ENCODE results near the gene CCDC137. TPM values are rescaled to one million over a fixed set of nuclear protein-coding genes. Genes with fewer than 3 reads are reported as not detected.
A peak's percentile ranks its signal among the peaks of the same experiment; 100 is the strongest.
"Not testable (repeated sequence)": the region's sequence is repeated elsewhere in the genome, so short reads cannot be mapped to it uniquely, and the experiment has no call there.

CCDC137 gene, protein sequence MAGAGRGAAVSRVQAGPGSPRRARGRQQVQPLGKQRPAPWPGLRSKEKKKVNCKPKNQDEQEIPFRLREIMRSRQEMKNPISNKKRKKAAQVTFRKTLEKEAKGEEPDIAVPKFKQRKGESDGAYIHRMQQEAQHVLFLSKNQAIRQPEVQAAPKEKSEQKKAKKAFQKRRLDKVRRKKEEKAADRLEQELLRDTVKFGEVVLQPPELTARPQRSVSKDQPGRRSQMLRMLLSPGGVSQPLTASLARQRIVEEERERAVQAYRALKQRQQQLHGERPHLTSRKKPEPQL
- polyA plus RNA-seq (ENCODE audit: insufficient read length in 3 of 3), result 10 to 100 TPM; 11.4 to 12.3 (median 11.4) TPM

DNA sequence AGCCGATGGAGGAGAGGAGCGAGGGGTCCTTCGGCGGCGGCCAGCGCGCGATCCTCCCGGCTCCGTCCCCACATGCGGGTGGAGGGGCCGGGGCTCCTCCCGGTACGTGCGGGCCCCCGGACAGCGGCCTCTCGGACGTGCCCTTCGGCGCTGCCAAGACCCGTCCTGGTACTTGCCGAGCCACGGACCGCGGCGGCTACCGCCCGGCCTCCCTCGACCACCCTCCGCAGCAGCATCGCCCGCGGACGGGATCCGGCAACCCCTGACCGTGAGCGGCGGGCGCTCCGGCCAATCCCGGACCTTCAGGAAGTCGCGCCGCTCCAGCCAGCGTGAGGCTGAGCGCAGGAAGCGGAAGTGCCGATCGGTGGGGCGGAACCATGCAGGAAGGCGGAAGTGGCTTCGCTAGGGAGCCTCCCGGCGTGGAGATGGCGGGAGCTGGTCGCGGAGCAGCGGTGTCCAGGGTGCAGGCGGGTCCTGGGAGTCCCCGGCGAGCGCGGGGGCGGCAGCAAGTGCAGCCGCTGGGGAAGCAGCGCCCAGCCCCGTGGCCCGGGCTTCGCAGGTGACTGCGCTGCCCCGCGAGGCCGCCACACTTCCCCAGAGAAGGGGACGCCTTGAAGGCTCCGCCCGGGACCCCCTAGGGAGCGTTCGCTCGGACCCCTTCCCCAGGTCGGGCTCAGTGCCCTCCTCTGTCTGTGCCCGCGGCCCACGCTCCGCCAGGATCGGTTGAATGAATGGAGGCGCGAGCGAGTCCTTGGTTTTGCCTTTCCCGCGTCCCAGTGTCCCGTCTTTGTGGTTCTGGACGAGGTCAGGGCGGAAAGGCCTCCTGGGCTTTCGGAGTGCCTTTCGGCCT, at the start of gene CCDC137, which contains the start of gene OXLD1:
Gene CCDC137 (plus strand): TSS at position 396 of the 850 bp plus-strand sequence. CDS start 30 bp downstream, at position 426.
Gene OXLD1 (minus strand): TSS at position 264 of the 850 bp plus-strand sequence. CDS start 28 bp downstream, at position 236.
- peak; percentile 74 to 93 (median 87) for DNase-seq (ENCODE audit: low read depth in 3 of 3, low spot score in 2 of 3)

DNA sequence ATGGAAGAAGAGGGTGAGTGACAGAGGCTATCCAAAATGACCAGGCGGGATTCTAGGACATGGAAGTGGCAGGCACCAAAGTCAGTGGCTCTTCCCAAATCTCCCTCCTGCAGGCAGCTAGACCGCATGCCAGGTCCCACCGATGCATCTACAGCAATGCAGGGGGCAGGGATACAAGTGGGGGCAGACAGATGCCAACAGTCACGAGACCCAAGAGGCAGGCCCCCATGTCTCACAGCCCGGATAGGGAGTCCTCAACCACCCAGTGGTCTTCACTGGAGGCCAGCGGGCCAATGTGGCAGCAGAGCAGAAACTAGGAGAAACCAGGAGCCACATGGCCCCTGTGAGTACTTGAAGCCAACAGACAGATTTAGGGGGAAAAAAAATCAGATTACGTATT, 49.7 kb upstream of the CCDC137 start:
- no peak for DNase-seq (ENCODE audit: low read depth in 3 of 3, low spot score in 2 of 3)

DNA sequence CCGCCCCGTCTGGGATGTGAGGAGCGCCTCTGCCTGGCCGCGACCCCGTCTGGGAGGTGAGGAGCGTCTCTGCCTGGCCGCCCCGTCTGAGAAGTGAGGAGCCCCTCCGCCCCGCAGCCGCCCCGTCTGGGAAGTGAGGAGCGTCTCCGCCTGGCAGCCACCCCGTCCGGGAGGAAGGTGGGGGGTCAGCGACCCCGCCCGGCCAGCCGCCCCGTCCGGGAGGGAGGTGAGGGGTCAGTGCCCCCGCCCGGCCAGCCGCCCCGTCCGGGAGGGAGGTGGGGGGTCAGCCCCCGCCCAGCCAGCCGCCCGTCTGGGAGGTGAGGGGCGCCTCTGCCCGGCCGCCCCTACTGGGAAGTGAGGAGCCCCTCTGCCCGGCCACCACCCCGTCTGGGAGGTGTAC, 48.2 kb upstream of the CCDC137 start:
- not testable (repeated sequence) for DNase-seq (ENCODE audit: low read depth in 3 of 3, low spot score in 2 of 3)

DNA sequence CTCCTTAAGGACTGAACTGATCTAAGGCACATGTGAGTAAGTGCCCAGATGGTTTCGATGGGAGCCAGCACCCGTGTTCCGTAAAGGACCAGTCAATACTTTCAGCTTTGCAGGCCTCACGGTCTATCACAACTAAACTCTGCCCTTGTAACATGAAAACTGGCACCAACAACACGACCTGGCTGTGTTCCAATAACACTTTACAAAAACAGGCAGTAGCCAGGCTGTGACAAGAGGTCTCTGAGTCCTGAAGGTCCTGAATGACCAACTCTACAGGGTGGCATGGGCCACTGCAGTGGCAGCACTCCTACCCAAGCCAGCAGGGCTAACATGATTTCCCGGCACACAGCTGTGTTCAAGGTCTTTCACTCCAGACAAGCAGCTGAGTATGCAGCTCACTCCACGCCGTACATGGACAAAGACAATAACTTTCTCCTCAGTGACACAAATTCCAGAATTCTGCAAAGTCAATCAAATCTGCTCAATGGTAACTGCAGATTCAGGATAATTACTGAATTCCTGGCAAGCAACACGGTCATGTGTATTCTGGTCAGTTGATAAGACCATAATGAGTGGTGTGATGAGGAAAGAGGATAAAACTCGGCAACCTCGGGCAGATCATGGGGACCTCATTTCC, 44.9 kb upstream of the CCDC137 start:
- no peak for DNase-seq (ENCODE audit: low read depth in 3 of 3, low spot score in 2 of 3)

DNA sequence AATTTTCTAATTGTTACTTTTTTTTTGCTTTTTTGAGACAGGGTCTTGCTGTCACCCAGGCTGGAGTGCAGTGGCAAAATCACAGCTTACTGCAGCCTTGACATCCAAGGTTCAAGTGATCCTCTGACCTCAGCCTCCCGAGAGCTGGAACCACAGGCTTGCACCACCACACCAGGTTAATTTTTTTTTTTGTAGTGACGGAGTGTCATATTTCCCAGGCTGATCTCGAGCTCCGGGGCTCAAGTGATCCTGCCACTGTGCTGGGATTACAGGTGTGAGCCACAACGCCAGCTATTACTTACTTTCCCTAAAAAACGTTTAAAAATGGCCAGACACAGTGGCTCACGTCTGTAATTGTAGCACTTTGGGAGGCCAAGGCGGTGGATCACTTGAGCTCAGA, 36.3 kb upstream of the CCDC137 start:
- no peak for DNase-seq (ENCODE audit: low read depth in 3 of 3, low spot score in 2 of 3)

DNA sequence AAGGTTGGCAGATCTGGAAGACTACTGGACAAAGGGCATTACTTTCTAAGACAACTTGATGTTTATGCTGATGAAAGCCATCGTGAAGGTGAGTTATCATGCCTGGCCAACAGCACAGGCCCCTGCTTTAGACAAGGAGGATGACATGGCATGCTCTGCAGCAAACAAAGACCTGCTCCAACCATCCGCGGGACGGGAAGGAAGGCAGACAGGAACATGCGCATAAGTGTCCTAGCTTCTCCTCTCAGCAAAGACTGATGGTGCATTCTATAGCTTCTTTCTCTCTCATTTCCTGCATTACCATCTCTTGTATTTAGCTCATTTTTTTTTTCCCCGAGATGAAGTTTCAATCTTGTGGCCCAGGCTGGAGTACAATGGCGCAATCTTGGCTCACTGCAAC, 35.1 kb upstream of the CCDC137 start:
- no peak for DNase-seq (ENCODE audit: low read depth in 3 of 3, low spot score in 2 of 3)

DNA sequence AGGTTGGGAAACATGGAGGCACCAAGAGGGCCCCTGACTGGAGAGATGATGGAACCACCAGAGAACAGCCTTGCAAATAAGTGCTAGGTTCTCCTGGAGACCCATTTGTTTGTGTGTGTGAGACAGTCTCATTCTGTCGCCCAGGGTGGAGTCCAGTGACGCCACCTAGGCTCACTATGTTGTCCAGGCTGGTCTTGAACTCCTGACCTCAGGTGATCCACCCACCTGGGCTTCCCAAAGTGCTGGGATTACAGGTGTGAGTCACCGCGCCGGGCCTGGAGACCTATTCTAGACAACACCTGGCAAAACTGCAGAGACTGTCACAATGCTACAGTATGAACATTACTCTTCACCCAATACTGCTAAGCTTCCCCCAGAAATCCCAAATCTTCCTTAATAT, 31.1 kb upstream of the CCDC137 start:
- no peak for DNase-seq (ENCODE audit: low read depth in 3 of 3, low spot score in 2 of 3)

DNA sequence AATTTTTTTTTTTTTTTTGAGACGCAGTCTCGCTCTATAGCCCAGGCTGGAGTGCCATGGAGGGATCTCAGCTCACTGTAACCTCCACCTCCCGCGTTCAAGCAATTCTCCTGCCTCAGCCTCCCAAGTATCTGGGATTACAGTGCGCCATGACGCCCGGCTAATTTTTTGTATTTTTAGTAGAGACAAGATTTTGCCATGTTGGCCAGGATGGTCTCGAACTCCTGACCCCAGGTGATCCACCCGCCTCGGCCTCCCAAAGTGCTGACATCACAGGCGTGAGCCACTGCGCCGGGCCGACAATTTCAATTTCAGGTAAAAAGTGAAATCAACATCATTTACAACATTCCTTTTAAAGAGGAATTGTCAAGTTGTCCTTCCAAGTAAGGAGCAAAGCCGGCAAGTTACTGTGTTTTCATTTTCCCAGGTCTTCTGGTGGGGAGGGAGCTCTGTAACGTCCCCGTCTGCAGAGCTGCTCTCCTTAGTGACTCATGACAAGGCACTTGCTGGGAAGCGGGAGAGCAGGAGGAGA, 30.5 kb upstream of the CCDC137 start:
- no peak for DNase-seq (ENCODE audit: low read depth in 3 of 3, low spot score in 2 of 3)

DNA sequence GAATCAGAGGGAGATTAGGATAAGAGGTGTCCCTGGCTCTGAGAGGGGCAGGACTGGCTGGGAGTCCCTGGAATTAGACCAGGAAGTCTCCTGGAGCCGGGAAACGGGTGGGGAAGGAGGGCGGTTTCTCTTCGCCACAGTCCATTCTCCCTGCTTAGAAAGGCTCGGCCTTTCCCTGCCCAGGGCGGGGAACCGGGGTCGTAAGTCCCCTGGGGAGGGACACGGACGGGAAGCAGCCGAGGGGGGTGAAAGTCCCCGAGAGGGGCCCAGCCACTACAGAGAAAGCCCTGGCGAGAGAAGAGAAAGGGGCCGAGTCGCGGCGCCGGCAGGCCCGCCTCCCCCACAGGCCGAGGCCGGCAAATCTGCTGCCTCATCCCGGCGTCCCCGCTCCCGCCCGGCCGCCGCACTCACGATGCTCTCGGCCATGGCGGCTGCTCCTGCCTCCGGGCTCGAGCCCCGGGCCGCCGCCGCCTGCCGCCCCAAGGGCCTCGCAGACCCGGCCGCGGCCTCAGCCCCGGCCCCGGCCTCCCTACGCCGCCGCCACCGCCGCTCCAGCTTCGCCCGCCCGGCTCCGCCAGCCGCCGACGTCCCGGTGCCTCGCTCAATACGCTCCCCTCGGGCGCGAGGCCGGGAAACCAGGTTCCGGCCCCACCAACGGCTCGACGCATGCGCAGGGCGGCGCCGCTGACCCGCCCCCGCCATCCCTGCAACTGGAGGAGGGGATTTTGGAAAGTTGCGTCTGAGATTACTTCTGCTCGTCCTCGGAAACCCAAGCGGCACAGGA, 29.8 kb upstream of the CCDC137 start, which contains the start of the genes NPLOC4 and TSPAN10:
Gene NPLOC4 (minus strand): TSS at position 608 of the 784 bp plus-strand sequence. CDS start 182 bp downstream, at position 426.
Gene TSPAN10 (plus strand): TSS at position 692 of the 784 bp plus-strand sequence. CDS start 5,217 bp downstream, outside the sequence.
- peak; percentile 65 to 72 (median 69) for DNase-seq (ENCODE audit: low read depth in 3 of 3, low spot score in 2 of 3)

DNA sequence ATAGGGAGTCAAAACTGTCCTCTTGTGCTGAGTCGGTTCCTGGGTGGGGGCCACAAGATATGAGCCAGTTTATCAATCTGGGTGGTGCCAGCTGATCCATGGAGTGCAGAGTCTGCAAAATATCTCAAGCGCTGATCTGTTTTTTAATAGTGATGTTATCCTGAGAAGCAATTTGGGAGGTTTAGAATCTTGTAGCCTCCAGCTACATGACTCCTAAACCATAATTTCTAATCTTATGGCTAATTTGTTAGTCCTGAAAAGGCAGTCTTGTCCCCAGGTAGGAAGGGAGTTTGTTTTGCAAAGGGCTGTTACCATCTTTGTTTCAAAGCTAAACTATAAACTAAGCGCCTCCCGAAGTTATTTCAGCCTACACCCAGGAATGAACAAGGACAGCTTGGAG, 27.9 kb upstream of the CCDC137 start:
- no peak for DNase-seq (ENCODE audit: low read depth in 3 of 3, low spot score in 2 of 3)

DNA sequence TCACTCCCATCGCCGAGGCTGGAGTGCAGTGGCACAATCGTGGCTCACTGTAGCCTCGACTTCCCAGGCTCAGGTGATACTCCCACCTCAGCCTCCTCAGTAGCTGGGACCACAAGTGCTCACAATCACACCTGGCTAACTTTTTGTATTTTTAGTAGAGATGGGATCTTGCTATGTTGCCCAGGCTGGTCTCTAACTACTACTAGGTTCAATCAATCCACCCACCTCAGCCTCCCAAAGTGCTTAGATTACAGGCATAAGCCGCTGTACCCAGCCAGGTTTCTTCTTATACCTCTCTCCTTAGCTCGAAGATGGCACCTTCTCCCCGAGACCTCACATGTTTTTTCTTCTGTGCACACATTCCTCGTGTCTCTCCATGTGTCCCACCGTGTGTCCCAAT, 26.5 kb upstream of the CCDC137 start:
- no peak for DNase-seq (ENCODE audit: low read depth in 3 of 3, low spot score in 2 of 3)

DNA sequence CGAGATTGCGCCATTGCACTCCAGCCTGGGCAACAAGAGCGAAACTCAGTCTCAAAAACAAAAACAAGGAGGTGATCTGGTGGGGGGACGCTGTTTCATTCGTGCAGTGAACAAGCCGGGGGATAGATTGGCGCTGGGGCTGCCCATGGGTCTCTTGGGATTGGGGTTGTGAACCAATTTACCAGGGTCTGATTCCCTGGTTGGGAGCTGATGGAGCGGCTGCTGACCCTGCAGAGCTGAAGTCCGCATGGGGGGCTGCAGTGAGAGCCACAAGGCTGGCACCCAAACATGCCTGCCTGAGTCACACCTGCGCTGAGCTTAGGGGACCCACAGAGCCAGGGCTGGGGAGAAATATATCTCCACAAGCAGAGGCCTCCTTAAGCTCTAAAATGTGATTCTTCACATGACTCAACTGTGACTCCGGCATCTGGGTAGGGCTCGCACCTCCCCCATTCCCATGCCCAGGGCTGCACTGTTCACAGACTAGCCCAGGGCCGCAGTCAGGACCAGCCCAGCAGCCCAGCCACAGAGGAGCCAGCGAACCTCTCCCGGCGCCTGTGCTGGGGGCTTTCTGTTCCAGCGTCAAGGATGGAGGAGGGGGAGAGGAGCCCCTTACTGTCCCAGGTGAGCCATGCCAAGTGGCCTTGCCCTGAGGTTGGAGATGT, 24.6 kb upstream of the CCDC137 start:
- DNase-seq (ENCODE audit: low read depth in 3 of 3, low spot score in 2 of 3), result no peak

DNA sequence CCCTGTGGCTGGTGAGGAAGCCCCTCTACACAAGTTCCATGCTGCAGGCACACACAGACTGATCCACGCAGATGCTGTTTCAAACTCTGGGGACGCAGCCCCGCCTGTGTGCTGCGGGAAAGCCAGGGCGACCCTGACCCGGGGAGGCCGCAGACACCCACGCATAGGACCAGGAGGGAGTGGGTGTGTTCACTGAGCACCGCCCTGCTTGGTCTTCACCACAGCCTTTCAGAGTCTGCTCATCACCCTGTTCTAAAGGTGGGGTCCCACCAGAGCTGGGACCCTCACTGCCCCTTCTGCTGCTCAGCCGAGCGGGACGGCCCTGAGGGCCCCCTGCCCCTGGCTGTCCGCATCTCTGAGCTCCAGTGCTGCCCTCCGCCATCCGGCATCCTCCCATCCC, 22.0 kb upstream of the CCDC137 start:
- DNase-seq (ENCODE audit: low read depth in 3 of 3, low spot score in 2 of 3), result no peak

DNA sequence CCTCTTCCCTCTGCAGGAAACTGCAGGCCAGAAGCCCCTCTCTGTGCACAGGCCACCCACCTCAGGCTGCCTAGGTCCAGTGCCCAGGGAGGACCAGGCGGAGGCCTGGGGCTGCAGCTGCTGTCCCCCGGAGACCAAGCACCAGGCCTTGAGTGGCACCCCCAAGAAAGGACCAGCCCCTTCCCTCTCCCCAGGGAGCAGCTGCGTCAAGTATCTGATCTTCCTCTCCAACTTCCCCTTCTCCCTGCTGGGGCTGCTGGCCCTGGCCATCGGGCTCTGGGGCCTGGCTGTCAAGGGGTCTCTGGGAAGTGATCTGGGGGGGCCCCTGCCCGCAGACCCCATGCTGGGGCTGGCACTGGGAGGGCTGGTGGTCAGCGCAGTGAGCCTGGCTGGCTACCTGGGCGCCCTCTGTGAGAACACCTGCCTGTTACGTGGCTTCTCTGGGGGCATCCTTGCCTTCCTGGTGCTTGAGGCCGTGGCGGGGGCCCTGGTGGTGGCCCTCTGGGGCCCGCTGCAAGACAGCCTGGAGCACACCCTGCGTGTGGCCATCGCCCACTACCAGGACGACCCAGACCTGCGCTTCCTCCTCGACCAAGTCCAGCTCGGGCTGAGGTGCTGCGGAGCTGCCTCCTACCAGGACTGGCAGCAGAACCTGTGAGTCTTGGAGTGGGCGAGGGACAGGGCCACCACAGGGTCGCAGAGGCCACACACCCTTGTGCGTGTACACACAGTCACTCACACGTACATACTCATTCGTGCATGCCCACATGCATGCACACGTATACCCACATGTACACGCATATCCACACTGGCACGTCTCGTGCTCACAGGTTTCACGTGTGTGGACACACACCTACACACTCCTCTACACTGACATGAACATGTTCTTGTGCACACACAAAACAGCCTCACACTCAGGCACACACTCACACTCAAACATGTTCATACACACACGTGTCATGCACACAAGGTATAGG, 21.3 kb upstream of the CCDC137 start:
- no peak for DNase-seq (ENCODE audit: low read depth in 3 of 3, low spot score in 2 of 3)

DNA sequence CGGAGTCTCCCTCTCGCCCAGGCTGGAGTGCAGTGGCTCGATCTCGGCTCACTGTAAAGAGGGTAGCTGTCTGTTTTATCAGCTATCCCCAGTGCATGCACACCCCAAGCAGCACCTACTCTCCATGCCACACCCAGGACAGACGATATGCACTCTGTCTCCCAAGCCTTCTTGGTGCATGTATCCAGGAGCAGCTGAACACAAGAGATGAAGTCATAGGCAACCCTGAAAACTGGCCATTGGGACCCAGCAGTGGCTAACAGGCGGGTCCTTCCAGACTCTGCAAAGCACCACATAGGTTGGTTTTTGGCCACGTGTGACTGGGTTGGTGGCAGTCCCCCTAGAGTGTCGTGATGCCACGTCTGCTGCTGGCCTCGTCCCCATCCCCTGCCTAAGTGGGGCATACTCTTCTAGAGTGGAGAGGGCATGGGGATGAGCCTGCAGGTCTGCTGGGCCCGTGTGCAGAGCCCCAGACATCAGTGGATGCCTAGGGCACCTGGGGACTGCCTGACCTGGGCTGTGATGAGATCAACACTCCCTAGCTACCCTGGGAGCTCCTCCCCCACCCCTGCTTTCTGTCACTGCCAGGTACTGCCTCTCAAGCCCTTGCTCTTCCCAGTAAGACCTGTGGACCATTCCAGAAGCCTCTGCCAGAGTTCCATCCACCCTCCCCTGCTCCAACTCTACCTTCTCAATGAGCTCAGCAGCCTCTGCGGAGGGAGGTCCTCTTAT, 19.5 kb upstream of the CCDC137 start:
- no peak for DNase-seq (ENCODE audit: low read depth in 3 of 3, low spot score in 2 of 3)

DNA sequence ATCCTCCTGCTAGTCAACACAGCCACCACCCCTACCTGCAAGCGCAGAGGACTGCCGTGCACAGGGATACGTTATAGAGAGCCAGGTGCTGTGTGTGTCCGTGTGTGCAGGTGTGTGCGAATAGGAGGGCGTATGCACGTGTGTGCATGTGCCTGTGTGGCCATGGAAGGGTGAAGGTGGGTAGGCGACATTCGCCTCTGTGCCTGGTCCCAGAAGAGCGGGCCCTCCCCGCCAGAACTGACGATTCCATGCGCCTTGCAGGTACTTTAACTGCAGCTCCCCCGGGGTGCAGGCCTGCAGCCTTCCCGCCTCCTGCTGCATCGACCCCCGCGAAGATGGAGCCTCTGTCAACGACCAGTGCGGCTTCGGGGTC, 18.9 kb upstream of the CCDC137 start:
- no peak for DNase-seq (ENCODE audit: low read depth in 3 of 3, low spot score in 2 of 3)

DNA sequence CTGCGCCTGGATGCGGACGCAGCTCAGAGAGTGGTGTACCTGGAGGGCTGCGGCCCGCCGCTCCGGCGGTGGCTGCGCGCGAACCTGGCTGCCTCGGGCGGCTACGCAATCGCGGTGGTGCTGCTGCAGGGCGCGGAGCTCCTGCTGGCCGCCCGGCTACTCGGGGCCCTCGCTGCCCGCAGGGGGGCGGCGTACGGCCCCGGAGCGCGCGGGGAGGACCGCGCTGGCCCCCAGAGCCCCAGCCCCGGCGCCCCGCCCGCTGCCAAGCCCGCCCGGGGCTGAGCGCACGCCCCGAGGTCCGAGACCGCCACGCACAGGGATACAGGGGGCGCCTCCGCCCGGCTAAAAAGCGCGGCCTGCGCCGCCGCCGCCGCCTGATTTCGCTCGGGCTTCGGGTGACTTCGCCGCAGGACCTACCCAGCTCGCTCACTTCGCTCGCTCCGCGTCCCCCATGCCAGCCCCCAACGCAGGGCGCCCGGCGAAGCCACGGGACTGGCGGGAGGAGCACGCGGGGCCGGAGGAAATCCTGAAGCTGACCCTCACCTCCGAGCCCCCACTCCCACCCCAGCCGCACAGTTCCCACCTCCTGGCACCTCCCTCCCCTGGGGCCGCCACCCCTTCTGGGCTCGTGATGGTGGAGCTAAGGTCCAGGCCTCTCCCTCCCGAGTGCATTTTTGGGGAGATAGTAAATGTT, 18.4 kb upstream of the CCDC137 start:
- DNase-seq (ENCODE audit: low read depth in 3 of 3, low spot score in 2 of 3), result no peak

All from right renal cortex interstitium (tissue), 3 donors.